NCI-H226 (cell line): Measurements from ENCODE around the gene RUFY3.
"Not testable (repeated sequence)": the region's sequence is repeated elsewhere in the genome, so short reads cannot be mapped to it uniquely, and the experiment has no call there.

ENCODE experiments used
- DNase-seq: peaks from one replicate; pipeline ENCODE4 v3.0.0-alpha.2; 2015

RUFY3 gene

GRCh38 chr4:70739496-70740337 is 18.0 kb downstream of the RUFY3 start:
- no peak for DNase-seq

- DNase-seq = no peak
Measured at GRCh38 chr4:70741867-70742658, 20.3 kb downstream of the RUFY3 start.

- DNase-seq = no peak
Measured at GRCh38 chr4:70743731-70744130, 22.0 kb downstream of the RUFY3 start.

GRCh38 chr4:70746179-70746839 is 24.5 kb downstream of the RUFY3 start:
- DNase-seq = no peak

GRCh38 chr4:70747874-70748273 is 26.1 kb downstream of the RUFY3 start:
- DNase-seq = peak; percentile 9

GRCh38 chr4:70749313-70749712 is 27.5 kb downstream of the RUFY3 start:
- DNase-seq = no peak

GRCh38 chr4:70752236-70752635 is 30.5 kb downstream of the RUFY3 start:
- no peak for DNase-seq

- DNase-seq = no peak
Measured at GRCh38 chr4:70753630-70754029, 31.9 kb downstream of the RUFY3 start.

- no peak for DNase-seq
Measured at GRCh38 chr4:70754470-70754869, 32.7 kb downstream of the RUFY3 start.

- no peak for DNase-seq
Measured at GRCh38 chr4:70754990-70755688, 33.4 kb downstream of the RUFY3 start.

- DNase-seq = no peak
Measured at GRCh38 chr4:70759126-70759525, 37.4 kb downstream of the RUFY3 start.

GRCh38 chr4:70759627-70760026 is 37.9 kb downstream of the RUFY3 start:
- DNase-seq = no peak

GRCh38 chr4:70760662-70761061 is 38.9 kb downstream of the RUFY3 start:
- no peak for DNase-seq

- no peak for DNase-seq
Measured at GRCh38 chr4:70761276-70761816, 39.6 kb downstream of the RUFY3 start.

- no peak for DNase-seq
Measured at GRCh38 chr4:70765368-70765767, 43.6 kb downstream of the RUFY3 start.

- no peak for DNase-seq
Measured at GRCh38 chr4:70768301-70768948, 46.7 kb downstream of the RUFY3 start.

- not testable (repeated sequence) for DNase-seq
Measured at GRCh38 chr4:70769396-70769795, 47.6 kb downstream of the RUFY3 start.

- no peak for DNase-seq
Measured at GRCh38 chr4:70772929-70773555, 51.3 kb downstream of the RUFY3 start.

- DNase-seq = no peak
Measured at GRCh38 chr4:70778888-70779422, 57.2 kb downstream of the RUFY3 start.

GRCh38 chr4:70783096-70783495 is 61.3 kb downstream of the RUFY3 start:
- no peak for DNase-seq

- no peak for DNase-seq
Measured at GRCh38 chr4:70787496-70787895, 65.7 kb downstream of the RUFY3 start.
